GM10266 (cell line): Measurements from ENCODE around the gene SLC32A1.
A peak's percentile ranks its signal among the peaks of the same experiment; 100 is the strongest.

ENCODE experiments used
- DNase-seq: peaks from one replicate; pipeline ENCODE4 v3.0.0; 2012; ENCODE audit errors: extremely low spot score
- CTCF ChIP-seq: IDR thresholded peaks from 2 replicates; pipeline ENCODE4 v1.5.1; 2012; ENCODE audit warnings: mild to moderate bottlenecking, low read depth; ENCODE audit not compliant: control insufficient read depth, insufficient read depth; ENCODE audit errors: missing control alignments

SLC32A1 gene

GRCh38 chr20:38729767-38730166 lies 5.5 kb downstream of the SLC32A1 start:
- no peak for DNase-seq
- no peak for TF ChIP-seq CTCF

- no peak for TF ChIP-seq CTCF
- no peak for DNase-seq
Observed at GRCh38 chr20:38730167-38730988, 6.1 kb downstream of the SLC32A1 start.

- TF ChIP-seq CTCF = peak; percentile 99
- DNase-seq = peak; percentile 83
Observed at GRCh38 chr20:38730989-38731737, 6.9 kb downstream of the SLC32A1 start.

- TF ChIP-seq CTCF = no peak
Observed at GRCh38 chr20:38731738-38732113, 7.4 kb downstream of the SLC32A1 start.

GRCh38 chr20:38732981-38733380 lies 8.7 kb downstream of the SLC32A1 start:
- TF ChIP-seq CTCF = no peak
- DNase-seq = no peak

More at GRCh38 chr20:38731738-38732113, 7.4 kb downstream of the SLC32A1 start:
- no peak for DNase-seq

GRCh38 chr20:38735172-38735571 lies 10.9 kb downstream of the SLC32A1 start:
- no peak for DNase-seq
- TF ChIP-seq CTCF = no peak

- TF ChIP-seq CTCF = no peak
- DNase-seq = no peak
Observed at GRCh38 chr20:38737887-38738286, 13.6 kb downstream of the SLC32A1 start.
